ENCODE data around the gene LSM14A.
"Not testable (repeated sequence)": the region's sequence is repeated elsewhere in the genome, so short reads cannot be mapped to it uniquely, and the experiment has no call there.

LSM14A gene

DNA sequence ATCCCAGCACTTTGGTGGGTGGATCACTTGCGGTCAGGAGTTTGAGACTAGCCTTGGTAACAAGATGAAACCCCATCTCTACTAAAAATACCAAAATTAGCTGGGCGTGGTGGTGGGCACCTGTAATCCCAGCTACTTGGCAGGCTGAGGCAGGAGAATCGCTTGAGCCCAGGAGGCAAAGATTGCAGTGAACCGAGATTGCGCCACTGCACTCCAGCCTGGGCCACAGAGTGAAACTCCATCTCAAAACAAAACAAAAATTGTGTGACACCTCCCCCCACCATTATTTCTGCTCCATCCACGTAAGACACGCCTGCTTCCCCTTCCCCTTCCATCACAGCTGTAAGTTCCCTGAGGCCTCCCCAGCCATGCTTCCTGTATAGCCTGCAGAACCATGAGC lies 13.3 kb upstream of the LSM14A start:
- not testable (repeated sequence) for DNase-seq (ENCODE audit: low read depth)

DNA sequence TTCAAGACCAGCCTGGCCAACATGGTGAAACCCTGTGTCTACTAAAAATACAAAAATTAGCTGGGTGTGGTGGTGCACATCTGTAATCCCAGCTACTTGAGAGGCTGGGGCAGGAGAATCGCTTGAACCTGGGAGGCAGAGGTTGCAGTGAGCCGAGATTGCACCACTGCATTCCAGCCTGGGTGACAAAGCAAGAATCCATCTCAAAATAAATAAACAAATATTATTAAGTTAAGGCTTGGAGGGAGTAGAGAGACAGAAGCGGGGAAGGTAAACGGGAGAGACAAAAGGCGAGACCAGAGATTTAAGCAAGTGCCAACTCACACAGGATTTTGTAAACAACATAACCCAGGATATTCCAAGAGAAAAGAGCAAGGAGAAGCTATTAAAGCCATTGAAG lies 12.8 kb upstream of the LSM14A start:
- DNase-seq (ENCODE audit: low read depth) = not testable (repeated sequence)

DNA sequence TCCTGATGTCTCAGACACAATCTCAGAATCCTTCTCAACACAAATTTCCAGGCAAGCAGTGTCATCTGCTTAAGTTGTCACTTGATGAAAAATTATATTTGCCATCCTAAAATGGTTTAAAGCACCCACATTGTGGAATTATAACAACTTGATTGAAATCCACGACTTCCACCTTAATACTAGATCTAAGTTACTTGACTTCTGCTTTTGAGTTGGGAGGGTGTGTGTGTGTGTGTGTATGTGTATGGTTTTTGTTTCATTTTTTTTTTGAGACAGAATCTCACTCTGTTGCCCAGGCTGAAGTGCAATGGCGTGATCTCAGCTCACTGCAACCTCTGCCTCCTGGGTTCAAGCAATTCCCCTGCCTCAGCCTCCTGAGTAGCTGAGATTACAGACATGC lies 10.4 kb upstream of the LSM14A start:
- DNase-seq (ENCODE audit: low read depth) = not testable (repeated sequence)

DNA sequence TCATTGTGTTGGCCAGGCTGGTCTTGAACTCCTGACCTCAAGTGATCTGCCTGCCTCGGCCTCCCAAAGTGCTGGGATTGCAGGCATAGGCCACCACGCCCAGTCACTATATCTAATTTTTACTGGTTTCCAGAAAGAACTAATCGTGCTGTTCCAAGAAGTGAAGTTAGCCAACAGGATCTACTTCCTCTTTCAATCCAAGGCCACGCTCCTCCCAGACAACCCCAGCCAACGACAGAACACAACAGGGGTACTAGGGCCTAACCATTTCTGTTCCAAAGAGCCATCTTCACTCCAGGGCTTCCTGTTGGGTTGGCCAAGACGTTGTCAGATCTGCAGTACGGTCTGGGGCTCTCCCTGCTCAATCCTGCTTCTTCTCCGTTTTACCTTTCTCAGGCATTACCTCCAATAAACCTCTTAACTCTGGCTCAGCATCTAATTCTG lies 7.0 kb upstream of the LSM14A start:
- DNase-seq (ENCODE audit: low read depth) = no peak

DNA sequence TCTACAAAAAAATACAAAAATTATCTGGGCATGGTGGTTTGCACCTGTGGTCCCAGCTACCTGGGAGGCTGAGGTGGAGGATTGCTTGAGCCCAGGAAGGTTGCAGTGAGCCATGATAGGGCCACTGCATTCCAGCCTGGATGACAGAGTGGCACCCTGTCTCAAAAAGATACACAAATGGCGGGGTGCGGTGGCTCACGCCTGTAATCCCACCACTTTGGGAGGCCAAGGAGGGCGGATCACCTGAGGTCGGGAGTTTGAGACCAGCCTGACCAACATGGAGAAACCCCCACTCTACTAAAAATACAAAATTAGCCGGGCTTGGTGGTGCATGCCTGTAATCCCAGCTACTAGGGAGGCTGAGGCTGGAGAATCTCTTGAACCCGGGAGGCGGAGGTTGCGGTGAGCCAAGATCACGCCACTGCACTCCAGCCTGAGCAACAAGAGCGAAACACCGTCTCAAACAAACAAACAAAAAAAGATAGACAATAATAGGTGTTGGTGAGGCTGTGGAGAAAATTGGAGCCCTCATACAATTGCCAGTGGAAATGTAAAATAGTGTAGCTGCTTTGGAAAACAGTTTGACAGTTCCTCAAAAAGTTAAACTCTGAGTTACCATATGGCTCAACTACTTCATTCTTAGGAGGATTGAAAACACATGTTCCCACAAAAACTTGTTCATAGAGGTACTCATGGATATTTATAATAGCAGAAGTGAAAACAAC lies 2.7 kb upstream of the LSM14A start:
- not testable (repeated sequence) for DNase-seq (ENCODE audit: low read depth)

DNA sequence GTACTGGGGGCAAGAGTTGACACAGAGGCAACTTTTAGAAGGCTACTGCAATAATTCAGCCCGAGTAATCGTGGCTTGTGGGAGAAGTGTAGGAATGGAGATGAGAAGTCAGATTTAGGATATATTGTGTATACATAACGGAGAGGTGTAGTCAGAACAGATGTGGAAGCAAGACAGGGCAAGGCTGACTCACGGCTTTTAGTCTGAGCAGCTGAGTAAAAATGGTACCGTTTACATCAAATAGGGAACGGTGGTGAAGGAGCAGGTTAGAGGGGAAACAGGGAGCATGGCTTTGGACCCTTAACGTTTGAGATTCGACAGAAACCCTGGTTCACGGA lies 796 bp upstream of the LSM14A start:
- no peak for DNase-seq (ENCODE audit: low read depth)

DNA sequence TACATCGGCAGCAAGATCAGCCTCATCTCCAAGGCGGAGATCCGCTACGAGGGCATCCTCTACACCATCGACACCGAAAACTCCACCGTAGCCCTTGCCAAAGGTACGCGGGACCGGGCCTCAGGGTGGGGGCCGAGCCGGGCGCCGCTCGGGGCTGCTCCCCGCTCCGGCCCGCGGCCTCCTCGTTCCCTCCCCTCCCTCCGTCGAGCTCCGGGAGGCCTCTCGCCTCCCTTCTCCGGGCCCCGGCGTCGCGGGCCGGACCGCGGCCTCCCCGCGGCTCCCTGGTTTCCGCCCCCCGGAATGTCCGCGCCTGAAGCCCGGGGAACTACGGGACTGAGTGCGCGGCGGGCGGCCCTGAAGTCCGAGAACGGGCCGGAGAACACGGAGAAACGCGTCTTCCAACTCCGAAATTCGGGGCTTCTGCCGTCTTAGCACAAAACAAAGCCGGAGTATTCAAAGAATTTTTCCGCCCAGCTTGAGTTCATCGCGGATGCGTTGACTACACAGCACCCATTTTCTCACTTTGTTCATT lies 423 bp downstream of the LSM14A start:
- DNase-seq (ENCODE audit: low read depth) = no peak

DNA sequence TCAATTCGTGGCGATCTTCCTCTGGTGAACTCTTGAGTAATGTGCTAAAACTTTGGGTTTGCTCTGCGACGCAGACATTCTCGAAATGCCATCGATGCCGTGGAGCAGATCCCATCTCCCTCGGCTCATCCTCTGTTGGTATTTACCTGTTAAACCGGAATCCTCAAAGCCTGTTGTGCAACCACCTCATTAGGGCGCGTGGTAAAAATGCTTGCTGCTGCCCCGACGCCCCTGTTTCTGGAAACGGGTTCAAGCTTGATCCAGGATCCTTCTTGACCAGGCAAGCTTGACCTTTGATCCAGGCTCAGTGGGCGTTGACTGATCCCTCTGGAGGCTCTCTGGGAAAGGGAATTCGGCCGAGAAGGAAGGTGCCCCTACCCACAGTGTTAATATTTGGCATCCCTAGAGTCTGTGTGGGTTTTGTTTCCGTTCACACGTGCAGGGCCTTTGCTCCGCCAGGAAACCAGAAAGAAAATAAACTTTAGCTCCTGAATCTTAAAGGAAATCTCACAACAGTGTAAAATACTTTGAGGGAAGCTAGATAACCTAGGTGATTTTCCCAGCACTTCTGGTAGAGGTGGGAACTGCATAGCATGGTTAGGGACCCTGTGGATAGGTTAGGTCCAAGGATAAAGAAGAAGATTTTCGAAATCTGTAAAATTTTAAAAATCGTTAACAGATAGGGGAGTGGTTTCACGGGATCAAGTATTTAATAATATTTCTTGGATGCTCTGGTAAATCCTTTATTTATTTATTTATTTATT lies 1.1 kb downstream of the LSM14A start:
- DNase-seq (ENCODE audit: low read depth) = no peak

DNA sequence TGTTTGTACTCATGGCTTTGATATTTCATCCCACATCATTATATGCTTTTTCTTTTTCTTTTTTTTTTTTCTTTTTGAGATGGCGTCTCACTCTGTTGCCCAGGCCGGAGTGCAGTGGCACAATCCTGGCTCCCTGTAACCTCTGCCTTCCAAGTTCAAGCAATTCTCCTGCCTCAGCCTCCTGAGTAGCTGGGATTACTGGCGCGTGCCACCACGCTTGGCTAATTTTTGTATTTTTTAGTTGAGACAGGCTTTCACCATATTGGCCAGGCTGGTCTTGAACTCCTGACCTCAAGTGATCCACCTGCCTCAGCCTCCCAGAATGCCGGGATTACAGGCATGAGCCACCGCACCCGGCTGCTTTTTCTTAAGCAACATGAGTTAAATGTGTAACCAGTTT lies 2.9 kb downstream of the LSM14A start:
- DNase-seq (ENCODE audit: low read depth) = not testable (repeated sequence)

DNA sequence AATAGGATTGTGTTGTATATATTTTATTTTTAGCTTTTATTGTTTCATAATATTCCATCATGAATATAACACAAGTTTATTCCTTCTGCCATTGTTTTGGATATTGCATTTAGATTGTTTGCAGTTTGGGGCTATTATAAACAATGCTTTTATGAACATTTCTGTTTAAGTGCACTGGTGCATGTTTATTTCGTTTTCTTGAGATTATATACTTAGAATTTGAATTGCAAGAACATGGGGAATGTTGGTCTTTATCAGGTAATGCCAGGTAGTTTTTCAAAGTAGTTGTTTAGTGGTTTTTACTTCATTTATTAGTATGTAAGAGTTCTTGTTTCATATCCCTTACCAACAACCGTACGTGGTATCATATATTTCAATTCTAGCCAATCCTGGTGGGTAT lies 4.3 kb downstream of the LSM14A start:
- no peak for DNase-seq (ENCODE audit: low read depth)

DNA sequence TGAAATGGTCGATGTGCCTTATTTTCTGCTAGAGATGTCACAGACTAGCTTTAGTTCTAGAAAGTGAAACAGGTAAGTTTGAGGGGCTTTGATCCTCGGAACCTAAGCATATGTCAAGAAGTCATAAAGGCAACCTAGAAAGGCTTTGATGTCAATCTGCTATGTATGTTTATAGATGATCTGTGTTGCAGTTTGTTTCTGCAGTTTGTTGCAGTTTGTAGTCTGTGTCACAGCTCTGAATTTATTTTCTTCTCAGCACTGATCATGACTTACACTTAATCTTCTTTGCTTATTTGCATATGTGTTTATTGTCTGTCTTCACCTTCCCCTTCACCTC lies 5.9 kb downstream of the LSM14A start:
- no peak for DNase-seq (ENCODE audit: low read depth)

DNA sequence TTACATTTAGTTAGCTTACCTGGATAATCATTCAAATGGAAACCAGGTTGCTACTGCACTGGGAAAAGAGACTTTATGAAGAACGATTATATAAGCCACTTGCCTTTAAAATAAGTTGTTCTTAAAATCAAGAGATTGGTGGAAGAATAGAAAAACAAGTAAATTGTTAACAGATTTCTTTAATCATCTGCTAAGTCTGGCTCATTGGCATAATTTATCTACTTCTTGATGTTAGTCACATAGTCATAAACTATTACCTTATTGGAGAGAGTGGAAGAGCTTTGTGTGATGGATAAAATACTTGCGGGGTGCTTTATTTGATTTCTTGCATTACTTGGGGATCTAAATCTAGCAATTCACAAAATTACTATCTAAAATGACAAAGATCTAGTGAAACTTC lies 6.8 kb downstream of the LSM14A start:
- DNase-seq (ENCODE audit: low read depth) = no peak

DNA sequence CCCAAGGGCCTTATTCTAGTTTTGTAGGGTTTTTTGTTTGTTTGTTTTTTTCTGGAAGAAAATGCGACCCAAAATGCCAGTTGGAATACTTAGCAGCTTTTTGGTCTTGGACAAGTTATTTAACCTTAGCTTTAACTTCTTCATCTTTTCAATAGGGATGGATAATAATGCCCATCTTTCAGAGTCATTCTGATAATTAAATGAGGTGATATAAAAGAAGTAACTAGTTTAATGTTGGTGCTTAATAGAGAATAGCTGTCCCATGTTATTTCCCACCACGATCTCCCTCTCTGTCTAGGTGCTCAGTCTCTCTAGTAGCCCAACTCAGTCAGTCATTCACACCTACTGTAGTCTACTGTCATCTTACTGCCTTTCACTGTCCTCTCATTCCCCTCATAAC lies 8.0 kb downstream of the LSM14A start:
- no peak for DNase-seq (ENCODE audit: low read depth)

DNA sequence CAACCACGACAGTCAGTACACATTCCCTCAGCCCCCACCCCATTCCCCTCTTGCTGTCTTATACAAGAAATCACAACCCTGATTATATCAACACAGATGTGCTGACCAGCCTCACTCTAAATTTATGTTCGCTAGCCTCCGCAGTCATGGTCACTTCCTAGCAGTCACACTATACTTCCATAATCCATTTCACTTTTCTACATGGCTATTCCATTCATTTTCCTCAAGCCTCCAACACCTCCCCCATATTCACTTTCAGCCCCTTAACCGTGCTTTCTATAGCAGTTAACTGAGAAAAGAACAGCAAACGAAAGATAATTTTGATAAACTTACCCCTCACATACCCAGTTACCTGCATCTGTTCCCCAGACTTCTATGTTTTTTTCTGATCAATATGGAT lies 8.4 kb downstream of the LSM14A start:
- no peak for DNase-seq (ENCODE audit: low read depth)

DNA sequence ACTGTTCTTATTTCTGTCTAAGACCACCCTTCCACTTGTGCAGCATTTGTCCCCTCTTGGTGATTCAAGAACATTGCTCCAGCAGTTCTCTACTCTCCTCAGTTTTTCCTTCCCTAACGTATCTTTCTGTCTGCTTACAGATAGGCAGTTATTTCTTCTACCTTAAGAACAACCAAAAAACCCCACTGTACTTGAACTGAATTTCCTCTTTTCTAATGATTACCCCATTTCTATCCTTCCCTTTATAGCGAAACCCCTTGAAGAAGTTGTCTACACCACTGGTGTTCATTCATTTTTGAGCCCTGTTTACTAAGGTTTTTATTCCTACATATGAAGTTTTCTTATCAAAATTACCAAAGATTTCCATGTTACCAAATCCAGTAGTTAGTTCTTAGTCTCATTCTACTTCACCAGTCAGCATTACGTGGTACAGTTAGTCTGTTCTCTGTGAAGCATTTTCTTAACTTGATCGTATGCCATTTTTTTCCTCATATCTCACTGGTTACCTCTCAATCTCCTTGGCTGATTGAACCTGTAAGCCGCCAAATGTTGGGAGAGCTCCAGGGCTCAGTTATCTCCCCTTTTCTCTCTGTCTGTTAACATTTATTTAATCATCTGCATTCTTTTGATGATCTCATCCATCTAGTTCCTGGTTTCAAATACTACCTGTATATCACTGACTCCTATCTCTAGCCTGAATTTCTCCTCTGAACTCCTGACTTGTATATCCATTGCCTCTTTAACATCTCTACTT lies 9.0 kb downstream of the LSM14A start:
- no peak for DNase-seq (ENCODE audit: low read depth)

DNA sequence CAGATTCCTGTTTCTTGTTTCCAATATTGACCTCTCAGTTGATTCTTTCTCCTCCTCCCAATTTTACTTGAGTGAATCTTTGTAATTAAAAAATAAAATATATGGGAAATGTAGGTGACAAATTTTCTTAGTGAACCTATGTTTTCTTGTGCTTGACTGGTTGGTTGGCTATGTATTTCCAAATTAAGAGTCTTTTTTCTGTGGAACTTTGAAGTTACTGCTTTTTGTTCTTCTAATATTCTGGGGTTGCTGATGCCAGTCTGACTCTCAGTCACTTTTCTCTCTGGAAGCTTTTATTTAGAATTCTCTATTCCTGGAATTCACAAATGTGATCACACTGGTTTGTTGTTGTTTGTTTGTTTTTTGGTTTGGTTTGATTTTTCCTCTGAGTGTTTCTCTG lies 9.8 kb downstream of the LSM14A start:
- no peak for DNase-seq (ENCODE audit: low read depth)

DNA sequence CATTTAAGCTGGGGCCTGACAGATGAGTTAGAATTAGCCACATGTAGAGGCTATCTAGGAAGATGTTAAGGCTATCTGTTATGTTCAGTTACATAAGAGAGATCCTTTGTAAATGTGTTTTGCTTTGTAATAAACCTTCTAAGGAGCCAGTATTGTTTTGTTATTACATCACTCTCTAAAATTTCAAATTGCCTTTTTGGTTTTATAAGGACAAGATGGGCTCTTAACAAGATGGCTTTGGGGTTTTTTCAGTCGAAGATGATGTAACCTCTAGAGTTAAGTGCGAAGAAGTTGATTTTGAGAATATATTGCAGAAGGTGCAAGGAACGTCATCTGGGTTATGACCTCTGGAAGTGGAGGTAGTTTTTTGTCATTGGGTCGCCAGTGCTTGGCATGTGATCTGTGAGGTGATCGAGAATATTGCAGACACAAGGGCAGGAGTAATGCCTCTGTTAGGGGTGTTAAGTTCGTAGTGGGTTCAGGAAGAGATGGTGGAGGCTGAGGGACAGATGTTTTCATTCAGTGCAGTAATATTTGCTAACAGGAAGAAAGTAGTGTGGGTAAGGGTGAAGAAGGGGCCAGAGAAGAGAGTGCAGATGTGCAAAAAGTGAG lies 12.7 kb downstream of the LSM14A start:
- DNase-seq (ENCODE audit: low read depth) = no peak

DNA sequence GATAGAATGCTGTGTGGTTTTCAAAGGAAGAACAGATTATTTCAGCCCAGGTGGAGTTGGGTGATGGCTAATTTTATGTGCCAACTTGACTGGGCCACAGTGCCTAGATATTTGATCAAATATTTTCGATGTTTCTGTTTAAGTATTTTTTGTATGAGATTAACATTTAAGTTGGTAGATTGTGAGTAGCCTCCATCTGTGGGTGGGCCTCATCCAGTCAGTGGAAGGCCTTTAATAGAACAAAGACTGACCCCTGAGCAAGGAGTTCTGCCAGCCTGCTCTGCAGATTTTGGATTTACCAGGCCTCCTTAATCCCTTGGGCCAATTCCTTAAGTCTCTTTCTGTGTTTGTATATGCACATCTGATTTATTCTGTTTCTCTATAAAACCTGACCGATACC lies 13.9 kb downstream of the LSM14A start:
- DNase-seq (ENCODE audit: low read depth) = no peak

DNA sequence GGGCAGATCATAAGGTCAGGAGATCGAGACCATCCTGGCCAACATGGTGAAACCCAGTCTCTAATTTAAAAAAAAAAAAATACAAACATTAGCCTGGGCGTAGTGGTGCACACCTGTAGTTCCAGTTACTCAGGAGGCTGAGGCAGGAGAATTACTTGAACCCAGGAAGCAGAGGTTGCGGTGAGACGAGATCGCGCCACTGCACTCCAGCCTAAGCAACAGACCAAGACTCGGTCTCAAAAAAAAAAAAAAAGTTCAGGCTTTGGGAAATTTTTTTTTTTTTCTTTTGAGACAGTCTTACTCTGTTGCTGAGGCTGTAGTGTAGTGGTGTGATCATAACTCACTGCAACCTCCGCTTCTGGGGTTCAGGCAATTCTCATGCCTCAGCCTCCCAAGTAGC lies 14.7 kb downstream of the LSM14A start:
- no peak for DNase-seq (ENCODE audit: low read depth)

DNA sequence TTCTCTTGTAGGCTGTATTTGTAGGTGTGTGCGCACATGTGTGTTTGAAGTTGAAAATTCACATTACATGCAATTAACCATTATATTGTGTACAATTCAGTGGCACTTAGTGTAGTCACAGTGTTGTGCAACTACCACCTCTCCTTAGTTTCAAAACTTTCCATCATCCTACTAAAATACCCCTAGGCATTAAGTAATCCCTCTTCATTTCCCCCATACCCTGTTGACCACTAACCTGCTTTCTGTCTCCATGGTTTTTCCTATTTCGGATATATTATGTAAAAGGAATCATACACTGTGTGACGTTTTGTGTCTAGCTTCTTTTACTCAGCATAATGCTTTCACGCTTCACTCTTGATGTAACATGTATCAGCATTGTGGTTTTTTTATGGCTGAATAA lies 16.1 kb downstream of the LSM14A start:
- DNase-seq (ENCODE audit: low read depth) = no peak

DNA sequence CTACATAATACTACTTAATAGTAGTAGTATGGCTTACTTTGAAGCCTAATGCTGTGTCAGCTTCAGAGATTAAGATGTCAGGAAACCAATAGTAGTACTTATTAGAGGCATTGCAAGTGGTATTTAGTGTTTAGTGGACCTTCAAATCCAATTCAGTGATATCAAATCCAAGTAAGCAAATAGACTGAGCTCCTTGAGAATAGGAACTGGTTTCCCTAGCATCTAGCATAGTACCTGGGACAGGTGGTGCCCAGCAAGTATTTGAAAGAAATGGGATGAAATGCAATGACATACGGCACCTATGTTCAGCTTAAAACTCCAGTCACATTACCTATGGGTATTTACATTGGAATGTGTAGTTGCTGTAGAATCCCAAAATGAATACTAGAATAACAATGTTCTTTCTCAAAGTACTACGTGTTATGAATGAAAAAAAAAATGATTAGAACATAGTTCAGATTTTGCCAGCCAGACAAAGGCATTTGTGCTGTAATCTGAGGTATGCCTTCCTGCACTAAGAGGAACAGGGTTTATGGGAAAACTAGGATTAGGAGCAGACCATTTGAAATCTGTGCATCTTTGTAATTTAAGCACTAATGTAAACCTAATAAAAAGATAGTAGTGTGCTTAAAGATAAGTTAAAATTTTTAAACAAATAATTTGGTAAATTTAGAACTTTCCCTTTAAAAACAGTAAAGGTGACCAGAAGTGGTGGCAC lies 17.1 kb downstream of the LSM14A start:
- no peak for DNase-seq (ENCODE audit: low read depth)

DNA sequence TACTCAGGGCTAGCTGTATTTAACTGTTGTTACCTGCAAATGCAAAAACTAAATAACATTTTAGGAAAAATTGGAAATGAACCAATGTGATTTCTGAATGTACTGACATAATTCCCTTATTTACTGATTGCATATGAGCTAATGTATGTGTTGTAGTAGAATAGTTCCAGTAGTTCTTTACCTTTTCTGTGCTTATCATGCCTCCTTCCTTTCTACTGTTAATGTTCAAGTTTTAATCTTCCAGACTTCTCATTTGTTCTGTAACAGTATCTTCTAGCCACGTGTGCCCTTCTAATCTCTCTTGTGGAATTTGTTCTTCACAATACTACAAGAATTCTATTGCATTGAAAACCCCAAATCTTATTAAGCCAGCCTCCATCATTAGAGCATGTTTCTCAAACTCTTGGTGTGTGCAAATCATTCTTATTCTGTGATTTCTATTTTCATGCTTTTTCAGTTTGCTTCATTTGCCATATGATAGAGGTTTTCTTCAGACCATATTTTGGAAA lies 17.7 kb downstream of the LSM14A start:
- DNase-seq (ENCODE audit: low read depth) = no peak

Data from activated T-cell treated with anti-CD3 and anti-CD28 coated beads for 1 hour (primary cell).